Erythroblast (primary cell): ENCODE results near the gene SLC45A1.

ENCODE experiments used
- GATA1 ChIP-seq: IDR thresholded peaks from 2 replicates; pipeline ENCODE4 v1.6.1; 2011; ENCODE audit warnings: low read depth, mild to moderate bottlenecking, control low read depth, low read length, moderate library complexity
- POLR2A ChIP-seq: IDR thresholded peaks from 2 replicates; pipeline ENCODE4 v1.6.1; 2011; ENCODE audit warnings: mild to moderate bottlenecking, low read length

- TF ChIP-seq POLR2A (no peak), GATA1 (no peak)
Measured at GRCh38 chr1:8313231-8313630, 4.7 kb upstream of the SLC45A1 start.
